GM18861 (cell line): ENCODE measurements around the gene MSL3.

Experiments
- ATAC-seq: cut with Tn5 transposase; IDR thresholded peaks from one replicate; pipeline ENCODE4 v1.9.1; 2021; ENCODE audit not compliant: unreplicated experiment

MSL3 gene

GRCh38 chrX:11757719-11758399 lies at the start of gene MSL3:
Gene MSL3 (plus strand): TSS chrX:11758237. CDS start chrX:11758264, 27 bp downstream.
- ATAC-seq, result no peak

GRCh38 chrX:11722304-11722703 lies 35.7 kb upstream of the MSL3 start:
- ATAC-seq, result no peak

GRCh38 chrX:11724122-11725017 lies 33.7 kb upstream of the MSL3 start:
- ATAC-seq, result no peak

- no peak for ATAC-seq
Measured at GRCh38 chrX:11725631-11726442, 32.2 kb upstream of the MSL3 start.

GRCh38 chrX:11728556-11728955 lies 29.5 kb upstream of the MSL3 start:
- ATAC-seq, result no peak

GRCh38 chrX:11733614-11734013 lies 24.4 kb upstream of the MSL3 start:
- ATAC-seq, result peak; percentile 46

- peak; percentile 58 for ATAC-seq
Measured at GRCh38 chrX:11739776-11740175, 18.3 kb upstream of the MSL3 start.

- no peak for ATAC-seq
Measured at GRCh38 chrX:11740794-11741193, 17.2 kb upstream of the MSL3 start.

- no peak for ATAC-seq
Measured at GRCh38 chrX:11741574-11741973, 16.5 kb upstream of the MSL3 start.

- no peak for ATAC-seq
Measured at GRCh38 chrX:11745881-11746280, 12.2 kb upstream of the MSL3 start.

- no peak for ATAC-seq
Measured at GRCh38 chrX:11750046-11750445, 8.0 kb upstream of the MSL3 start.

GRCh38 chrX:11750694-11751093 lies 7.3 kb upstream of the MSL3 start:
- no peak for ATAC-seq

- no peak for ATAC-seq
Measured at GRCh38 chrX:11751261-11751660, 6.8 kb upstream of the MSL3 start.

- ATAC-seq, result no peak
Measured at GRCh38 chrX:11753668-11754067, 4.4 kb upstream of the MSL3 start.

- ATAC-seq, result no peak
Measured at GRCh38 chrX:11754958-11755645, 2.9 kb upstream of the MSL3 start.

GRCh38 chrX:11755724-11756123 lies 2.3 kb upstream of the MSL3 start:
- ATAC-seq, result no peak

- ATAC-seq, result no peak
Measured at GRCh38 chrX:11756354-11757318, 1.4 kb upstream of the MSL3 start.

GRCh38 chrX:11757397-11757718 lies 679 bp upstream of the MSL3 start:
- no peak for ATAC-seq

- ATAC-seq, result peak; percentile 19
Measured at GRCh38 chrX:11758400-11759171, 549 bp downstream of the MSL3 start.
